Embryonic facial prominence (tissue), 1 donor: ENCODE data around the gene ARHGAP33.
"Not testable (repeated sequence)": the region's sequence is repeated elsewhere in the genome, so short reads cannot be mapped to it uniquely, and the experiment has no call there.

Source experiments
- DNase-seq: peaks from one replicate; pipeline ENCODE4 v3.0.0-alpha.2; 2016; ENCODE audit errors: extremely low spot score

Gene ARHGAP33

GRCh38 chr19:35755550-35756376 lies 19.6 kb upstream of the ARHGAP33 start:
- DNase-seq = no peak

DNA sequence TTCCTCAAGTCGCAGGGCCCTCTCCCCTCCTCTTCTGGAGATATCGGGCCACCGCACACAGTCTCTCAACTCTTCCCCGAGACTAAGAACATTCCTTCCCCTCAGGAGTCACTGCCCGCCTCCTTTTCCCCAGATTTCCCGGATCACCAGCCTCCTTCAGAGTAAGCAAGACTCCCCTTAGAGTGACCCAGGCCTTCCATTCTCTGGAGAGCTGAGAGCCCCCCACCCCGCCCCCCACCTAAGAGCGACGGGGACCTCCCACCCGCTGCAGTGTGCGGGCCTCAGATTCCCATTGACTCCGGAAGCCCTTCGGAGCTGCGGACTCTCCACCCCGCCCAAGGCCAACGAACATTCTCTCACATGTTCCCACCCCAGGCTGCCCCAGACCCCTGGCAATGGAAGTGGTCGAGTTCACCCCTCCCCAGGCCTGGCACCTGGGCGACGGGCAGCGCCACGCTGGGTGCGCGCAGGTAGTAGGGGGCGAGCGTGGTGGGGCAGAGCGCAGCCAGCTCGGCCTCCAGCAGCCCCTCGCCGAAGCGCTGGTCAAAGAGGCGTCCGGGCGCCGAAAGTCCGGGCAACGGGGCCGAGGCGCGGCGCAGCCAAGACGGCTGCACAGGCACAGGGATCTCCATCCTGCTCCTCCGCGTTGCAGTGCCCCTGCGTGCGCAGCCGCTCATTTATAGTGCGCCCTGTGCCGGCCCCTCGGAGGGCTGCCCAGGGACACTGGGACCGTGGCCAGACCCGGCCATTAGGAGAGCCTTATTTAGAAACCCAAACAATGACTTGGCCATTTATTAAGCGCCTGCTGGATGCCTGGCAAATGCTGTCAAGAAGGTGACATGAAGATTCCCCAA lies 18.8 kb upstream of the ARHGAP33 start, which contains the start of gene HSPB6:
TSS of gene HSPB6 (minus strand) at position 653 of the 854 bp plus-strand sequence. CDS start at position 632, 21 bp downstream.
- no peak for DNase-seq

GRCh38 chr19:35757231-35757748 lies 18.1 kb upstream of the ARHGAP33 start:
- DNase-seq = peak; percentile 25

- DNase-seq = peak; percentile 99
Measured at GRCh38 chr19:35757749-35758608, 17.4 kb upstream of the ARHGAP33 start, which contains the start of gene PROSER3. TSS of gene PROSER3 (plus strand) at chr19:35758176. CDS start at chr19:35758216, 40 bp downstream.

- no peak for DNase-seq
Measured at GRCh38 chr19:35759697-35760096, 15.7 kb upstream of the ARHGAP33 start.

- no peak for DNase-seq
Measured at GRCh38 chr19:35760711-35761349, 14.5 kb upstream of the ARHGAP33 start.

DNA sequence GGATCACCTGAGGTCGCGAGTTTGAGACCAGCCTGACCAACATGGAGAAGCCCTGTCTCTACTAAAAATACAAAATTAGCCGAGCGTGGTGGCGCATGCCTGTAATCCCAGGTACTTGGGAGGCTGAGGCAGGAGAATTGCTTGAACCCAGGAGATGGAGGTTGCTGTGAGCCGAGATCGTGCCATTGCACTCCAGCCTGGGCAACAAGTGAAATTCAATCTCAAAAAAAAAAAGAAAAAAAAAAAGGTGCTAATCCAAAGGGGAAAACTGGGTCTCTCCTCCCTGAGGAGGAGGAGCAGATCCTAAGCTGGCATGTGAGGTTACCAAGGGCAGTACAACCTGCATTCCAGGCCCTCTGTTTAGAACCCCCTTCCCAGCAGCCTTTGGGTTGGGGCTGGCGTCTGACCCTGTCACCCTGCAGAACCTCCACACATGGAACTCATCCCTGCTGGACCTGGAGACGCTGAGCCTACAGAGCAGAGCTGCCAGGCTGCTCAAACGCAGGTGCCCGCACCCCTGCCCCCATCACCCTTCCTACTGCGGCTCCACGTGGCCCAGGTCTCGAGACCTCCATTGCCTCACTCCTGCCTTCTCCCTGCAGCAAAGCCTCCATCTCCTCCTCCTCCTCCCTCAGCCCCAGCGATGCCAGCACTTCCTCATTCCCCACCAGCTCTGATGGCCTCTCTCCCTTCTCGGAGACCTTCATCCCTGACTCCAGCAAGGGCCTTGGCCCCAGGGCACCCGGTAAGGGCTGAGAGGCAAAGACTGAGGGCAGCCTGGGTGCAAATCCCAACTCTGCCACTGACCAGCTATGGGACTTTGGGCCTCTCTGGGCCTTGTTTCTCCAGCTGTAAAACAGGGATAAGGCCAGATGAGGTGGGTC lies 10.7 kb upstream of the ARHGAP33 start:
- DNase-seq = no peak

DNA sequence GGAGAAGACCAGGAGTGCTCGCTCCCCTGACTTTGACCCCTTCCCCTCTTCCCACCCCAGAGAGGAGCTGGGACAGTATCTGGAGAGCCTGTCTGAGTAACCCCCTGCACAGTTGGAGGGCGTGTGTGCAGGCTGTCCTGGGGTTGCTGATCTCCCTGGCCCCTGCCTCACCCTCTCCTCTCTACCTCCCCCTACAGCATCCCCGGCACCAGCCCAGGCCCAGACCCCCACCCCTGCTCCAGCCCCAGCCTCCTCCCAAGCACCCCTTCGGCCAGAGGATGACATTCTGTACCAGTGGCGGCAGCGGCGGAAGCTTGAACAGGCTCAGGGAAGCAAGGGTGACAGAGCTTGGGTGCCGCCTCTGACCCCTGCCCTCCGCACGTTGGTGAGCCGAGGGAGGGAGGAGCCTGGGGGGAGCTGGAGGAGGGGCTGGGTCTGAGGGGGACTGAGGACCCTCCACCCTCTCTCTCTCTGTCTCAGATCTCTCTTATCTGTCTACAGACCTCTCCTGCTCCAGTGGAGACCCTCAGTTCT lies 8.7 kb upstream of the ARHGAP33 start:
- no peak for DNase-seq

GRCh38 chr19:35767288-35768081 lies 7.9 kb upstream of the ARHGAP33 start:
- DNase-seq = no peak

DNA sequence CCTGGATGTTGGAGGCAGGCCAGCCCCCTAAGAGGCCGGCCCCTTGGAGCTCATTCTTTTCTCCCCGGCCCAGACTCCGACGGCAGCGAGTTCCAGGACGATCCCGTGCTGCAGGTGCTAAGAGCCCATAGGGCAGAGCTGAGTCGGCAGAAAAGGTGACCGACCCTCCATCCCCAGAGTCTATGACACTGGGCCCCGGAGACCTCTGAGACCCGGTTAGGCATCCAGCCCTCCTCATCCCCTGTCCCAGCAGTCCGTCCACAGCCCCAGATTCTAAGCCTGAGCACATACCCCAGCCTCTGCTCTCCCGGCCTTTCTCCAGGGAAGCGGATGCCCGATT lies 7.3 kb upstream of the ARHGAP33 start:
- DNase-seq = no peak

DNA sequence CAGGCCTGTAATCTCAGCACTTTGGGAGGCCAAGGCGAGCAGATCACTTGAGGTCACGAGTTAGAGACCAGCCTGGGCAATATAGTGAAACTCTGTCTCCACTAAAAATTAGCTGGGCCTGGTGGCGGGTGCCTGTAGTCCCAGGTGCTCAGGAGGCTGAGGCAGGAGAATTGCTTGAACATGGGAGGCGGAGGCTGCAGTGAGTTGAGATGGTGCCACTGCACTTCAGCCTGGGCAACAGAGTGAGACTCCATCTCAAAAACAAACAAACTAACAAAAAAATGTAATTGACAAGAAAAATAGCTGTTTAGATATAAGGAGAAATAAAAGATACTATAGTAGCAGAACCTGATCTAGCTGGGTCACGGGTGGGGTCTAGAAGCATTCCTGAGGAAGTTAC lies 3.0 kb upstream of the ARHGAP33 start:
- not testable (repeated sequence) for DNase-seq

GRCh38 chr19:35773020-35773806 lies 2.2 kb upstream of the ARHGAP33 start:
- DNase-seq = no peak

GRCh38 chr19:35774274-35775045 lies 904 bp upstream of the ARHGAP33 start:
- no peak for DNase-seq

GRCh38 chr19:35775046-35775297 lies 392 bp upstream of the ARHGAP33 start:
- no peak for DNase-seq

DNA sequence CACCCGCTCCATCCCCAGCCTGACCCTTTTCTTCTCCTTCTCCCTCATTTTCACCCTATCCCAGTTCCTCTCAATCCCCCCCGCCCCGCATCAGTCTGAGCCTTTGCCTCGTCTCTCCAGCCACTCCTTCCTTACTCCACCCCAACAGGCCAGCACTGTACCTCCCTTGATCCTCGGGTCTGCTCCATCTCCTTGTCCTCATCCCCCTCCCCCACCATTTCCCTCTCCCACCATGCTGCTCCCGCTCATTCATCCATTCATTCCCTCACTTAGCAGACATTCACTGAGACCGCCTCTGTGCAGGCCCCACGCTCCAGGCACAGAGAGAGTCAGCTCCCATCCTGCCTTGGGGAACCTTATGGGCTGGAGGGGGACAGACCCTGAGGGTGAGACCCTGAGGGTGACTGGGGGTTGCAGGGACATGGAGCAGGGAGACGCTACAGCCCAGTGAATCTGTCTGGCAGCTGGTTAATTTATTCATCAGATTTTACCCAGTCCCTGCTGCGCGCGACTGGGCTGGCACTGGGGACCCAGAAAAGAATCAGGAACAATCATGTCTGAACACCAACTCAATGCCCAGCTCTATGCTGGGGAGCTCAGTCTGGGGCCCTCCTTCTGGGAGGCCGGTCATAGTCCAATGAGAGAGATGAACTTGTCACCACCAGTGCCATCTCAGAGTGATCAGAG lies 881 bp downstream of the ARHGAP33 start:
- no peak for DNase-seq

GRCh38 chr19:35777086-35777841 lies 1.9 kb downstream of the ARHGAP33 start:
- no peak for DNase-seq
